ENCODE measurements around the gene IQSEC1.

IQSEC1 gene

DNA sequence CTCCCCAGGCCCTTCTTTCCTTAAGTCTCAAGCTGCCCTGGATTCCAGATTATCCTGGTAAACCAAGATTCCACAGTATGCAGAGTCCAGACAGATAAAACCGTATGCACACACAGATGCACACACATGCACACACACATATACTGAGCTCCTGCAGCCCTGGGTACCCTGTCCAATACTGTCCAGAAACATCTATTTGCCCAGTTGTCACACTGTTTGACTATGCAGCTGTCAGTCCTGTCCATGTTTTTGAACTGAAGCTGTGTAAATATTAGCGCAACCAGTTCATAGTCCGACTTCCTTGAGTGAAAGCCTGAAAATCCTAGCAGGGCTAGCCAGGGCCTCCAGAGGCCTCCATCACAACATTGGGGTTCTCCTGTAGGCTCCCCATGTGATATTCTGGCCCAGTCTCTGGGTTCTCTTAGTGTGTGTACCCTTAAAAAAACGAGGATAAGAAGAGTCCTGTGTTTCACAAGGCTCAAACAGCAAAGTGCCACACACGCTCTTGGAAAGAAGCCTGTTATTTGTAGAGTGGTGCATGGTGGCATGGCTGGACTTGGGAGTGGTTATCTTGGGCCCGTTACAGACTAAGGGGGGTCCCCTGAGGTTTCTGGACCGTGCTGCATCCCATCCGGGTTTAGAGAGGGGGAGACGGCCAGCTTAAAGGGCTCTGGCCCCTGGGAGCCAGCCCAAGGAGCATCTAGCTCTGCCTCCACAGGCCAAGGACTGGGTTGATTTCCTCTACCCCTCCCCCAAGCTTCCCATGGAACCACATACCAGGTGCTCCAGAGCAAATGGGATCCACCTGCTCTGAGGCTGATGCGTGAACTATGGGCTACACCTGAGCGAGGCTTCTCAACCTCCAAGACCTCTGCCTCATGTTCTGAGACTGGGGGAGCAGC is 108.3 kb downstream of the IQSEC1 start:
- DNase-seq: no peak

DNA sequence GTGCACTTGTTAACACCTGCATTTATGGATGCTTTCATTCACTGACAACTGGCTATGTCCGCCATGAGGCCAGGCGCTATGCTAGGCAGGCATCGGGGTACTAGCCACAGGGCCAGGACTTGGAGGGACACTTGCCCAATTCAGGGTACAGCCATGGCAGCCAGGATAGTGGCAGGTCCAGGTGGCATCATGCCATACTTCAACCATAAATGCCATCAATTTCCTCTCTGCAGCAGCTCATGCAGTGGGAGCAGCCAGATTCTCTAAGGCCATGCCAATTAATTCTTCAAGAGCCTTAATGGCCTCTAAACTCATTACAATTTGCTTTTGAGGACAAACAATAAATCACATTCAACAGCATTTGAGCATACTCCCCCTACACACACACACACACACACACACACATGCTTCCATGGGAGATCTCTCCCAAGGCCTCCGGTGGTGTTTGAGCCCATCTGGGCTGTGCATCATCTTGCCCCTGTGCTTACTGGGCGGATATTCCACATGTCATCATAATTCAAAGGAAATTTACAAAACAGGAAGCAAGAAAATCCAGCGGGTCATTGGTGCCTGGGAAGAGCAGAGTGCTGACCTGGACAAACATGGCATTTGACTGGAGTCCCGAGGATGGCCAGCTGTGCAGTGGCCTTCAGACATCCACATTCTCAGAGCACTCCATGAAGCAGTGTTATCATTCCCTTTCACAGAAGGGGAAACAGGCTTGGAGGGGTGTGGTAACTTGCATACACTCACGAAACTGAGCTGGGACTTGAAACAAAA is 109.1 kb downstream of the IQSEC1 start:
- DNase-seq: no peak

DNA sequence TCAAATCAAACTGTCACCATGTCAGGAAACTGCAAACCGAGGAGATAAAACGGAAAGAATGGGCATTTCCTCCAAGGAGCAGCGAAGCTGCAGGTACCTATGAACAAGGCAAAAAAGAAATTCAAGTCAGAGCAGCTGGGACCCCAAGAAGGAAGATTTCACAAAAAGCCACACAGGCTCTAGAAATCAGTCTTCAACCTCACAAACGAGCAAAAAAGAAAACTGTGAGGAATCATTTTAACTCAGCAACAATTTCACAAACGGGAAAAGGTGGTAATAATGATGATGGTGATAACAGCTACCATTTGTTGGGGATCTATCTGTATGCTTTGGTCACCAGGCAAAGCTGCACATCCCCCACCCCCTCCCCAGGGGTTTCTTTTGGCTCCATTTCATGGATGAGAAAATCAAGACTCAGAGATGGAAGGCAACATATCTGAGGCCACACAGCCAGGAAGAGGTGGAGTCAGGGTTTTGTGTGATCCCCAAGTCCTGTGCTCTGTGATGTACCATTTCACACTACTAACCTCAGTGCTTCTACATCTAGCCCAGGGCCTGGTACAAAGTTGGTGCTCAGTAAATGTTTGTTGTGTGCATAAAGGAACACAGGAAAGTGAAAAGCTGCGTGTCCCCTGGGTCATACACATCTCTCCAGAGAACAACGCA is 109.9 kb downstream of the IQSEC1 start:
- no peak for DNase-seq

DNA sequence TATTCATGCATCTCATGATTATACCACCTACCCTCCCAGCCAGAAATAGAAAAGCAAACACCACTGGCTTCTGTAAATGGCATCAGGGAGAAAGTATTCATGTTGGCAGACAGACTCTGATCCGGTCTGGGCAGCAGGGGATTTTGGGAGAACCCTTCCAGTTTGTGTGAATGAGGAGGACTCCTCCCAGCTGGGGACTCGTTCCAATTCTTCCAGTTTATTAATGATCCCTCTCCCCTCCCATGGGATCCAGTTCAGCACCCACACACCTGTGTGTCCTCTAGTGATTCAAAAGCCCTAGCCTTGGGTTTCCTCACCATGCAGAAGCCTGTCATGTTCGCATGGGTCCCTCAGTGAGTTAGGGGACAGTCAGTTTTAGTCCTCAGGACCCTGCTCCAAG is 110.9 kb downstream of the IQSEC1 start:
- no peak for DNase-seq

DNA sequence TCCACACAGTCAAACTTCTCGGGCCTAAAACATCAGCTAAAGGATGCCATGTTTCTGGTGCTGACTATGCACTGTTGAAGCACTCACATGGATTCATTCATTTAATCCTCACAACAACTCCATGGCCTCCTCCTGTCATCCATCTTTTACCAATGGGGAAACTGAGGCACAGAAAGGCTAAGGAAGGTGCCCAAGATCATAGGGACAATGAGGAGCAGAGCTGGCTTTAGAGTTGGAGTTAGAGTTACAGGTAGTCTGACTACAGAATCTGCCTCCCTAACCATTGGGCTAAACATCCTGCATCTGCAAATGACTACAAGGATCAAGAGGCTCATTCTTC is 111.6 kb downstream of the IQSEC1 start:
- no peak for DNase-seq

DNA sequence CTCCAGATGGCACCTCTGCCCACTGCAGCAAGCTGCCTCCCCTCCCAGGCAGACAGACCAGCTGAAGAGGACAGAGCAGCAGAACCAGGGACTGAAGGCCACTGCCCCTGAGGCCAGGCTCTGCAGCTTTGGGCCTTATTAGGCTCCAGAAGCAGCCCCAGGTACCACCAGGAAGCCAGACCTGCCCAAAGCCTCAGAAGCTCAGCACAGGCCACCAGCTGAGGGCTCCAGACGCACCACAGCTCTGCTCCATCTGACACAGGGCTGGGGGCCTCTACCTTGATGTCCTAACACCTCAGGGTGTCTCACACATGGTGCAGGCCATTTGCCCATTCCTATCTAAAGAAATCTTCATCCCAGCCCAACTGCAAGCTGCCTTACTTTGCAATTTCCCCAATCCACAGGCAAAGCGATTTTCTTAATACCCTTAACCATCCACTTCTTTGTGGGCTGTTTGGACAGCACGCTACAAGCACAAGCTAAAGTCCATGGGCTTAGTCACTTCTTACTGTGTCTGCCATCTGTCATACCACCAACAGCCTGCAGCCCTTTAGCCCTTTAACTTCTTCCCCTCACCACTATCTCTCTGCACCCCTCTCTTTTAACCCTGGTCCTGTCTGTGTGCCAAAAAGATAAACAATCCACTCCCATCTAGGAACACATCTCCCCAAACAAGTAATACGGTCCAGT is 112.1 kb downstream of the IQSEC1 start:
- no peak for DNase-seq

DNA sequence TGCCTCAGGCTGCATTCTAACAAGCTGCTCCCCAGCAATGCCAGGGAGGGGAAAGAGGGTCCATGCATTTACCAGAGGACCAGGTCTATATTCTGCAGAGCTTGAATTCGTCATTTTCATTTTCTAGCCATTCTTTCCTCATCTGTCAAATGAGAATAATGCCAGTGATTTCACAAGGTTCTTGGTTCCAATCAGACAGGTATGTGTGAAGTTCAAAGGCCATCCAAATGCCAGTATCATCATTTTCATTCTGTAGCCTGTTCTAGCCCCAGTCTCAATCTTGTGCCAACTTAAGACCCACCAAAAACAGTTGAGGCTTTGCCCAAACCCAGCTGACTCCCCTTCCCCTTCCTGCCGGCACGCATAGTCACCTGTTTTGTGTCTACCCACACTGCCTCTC is 112.7 kb downstream of the IQSEC1 start:
- no peak for DNase-seq

DNA sequence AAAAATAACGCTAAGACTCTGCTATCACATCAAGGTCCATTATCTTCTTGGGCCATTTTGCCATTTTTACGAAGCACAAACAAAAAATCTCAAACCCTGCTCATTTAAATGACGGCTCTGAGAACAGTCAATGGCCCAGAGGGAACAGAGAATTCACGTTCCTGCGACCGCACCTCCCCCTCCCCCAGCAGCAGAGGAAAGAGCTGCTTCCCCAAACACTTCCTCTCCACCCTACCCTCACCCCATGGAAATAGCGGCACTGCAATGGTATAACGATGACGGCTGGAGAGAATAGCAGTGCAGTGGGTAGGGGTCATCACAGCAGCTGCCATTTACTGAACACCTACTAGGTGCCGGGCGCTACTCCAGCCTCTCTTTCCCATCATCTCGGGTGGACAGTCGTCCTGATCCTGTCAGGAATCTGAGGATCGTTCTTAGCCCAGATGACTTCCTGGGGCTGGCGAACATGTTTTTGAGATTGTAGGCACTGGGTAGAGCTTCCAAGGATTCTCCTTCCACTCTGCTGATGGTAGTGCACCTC is 113.3 kb downstream of the IQSEC1 start:
- DNase-seq: no peak

DNA sequence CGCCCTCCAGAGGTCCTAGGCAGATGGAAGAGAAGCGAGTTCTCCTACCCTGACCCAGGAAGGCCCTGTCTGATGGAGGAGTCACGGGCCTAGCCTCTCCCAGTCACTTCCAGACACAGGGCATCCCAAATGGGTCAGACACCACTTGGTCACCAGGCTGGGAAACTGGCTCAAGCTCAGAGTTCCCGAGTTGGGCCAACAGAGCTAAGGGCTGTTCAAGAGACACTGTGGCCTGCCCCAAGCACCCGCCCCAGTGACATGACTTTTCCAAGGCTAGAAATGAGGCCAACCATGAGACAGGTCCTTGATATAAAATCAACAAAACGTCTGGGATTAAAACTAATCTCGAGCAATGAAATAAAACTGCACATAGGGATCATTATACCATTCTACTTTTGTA is 113.8 kb downstream of the IQSEC1 start:
- DNase-seq: no peak

DNA sequence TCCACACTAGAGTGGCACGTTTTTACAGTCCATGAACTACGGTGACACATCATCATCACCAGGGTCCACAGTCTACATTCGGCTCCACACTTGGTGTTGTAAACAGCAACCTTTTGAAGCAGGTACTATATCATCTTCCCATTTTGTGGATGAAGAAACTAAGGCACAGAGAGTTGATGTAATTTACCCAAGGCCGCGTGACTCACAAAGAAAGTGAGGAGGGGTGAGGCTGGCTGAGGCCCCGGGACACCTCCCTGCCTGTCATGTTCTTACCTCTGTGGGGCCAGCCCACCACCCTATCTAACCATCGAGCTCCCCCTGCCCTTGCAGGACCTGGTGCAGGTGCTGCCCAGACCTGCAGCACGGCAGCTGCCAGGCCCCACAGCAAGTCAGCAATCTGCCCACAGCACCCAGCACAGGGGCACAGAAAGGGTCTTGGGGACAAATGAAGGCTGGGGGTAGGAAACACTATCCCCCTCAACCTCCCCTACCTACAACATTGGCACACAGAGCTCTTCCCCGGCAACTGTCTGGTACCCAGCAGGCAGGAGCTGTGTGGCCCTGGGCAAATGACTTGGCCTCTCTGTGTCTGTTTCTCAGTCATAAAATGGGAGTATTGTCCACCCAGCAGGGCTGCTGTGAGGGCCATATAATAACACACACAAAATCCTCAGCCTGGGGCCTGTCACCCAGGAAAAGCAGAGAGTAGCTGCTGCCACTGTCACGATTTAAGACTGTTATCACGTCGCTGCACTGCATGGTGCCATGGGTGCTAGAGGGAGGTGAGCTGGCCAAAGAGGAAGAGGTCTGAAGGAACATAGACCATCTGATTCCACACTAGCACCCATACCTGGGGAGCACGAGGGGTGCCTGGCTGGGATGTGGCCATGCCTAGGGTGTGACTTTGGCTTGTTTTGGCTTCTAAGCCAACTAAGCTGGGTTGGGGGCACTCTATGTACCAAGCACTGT is 115.1 kb downstream of the IQSEC1 start:
- no peak for DNase-seq

DNA sequence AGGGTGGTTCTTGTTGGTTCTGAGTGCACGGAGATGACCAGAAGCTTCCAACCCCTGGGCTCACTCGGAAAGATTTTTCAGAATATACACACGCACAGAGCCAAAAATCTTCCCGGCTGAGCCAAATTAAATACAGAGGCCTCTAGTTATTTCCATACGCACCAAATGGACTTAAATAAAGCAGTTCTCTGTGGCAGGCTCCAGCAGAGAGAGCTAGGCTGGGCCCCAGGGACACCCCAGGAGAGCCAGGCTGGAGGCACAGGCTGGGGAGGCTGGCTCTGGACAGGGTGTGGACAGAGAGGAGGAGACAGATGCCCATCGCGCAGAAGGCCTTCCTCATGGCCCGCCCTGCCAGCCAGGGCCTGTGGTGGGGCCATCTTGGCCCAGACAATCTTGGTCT is 115.9 kb downstream of the IQSEC1 start:
- peak; percentile 76 for DNase-seq

DNA sequence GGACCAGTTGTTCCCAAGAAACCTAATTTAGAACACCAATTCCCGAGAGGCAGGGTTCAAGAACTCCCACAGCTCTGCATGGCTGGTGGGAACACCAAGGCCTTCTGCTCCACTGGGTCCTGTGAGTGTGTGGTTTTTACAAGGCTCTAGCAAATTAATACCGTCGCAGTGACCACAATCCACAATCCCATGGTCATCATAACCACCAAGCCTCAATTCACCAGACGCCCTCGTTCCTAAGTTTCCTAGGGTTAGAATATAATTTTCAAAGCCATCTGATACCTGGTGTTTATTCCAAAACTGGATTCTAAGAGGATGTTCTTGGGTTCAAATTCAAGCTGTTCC is 116.9 kb downstream of the IQSEC1 start:
- DNase-seq: no peak

DNA sequence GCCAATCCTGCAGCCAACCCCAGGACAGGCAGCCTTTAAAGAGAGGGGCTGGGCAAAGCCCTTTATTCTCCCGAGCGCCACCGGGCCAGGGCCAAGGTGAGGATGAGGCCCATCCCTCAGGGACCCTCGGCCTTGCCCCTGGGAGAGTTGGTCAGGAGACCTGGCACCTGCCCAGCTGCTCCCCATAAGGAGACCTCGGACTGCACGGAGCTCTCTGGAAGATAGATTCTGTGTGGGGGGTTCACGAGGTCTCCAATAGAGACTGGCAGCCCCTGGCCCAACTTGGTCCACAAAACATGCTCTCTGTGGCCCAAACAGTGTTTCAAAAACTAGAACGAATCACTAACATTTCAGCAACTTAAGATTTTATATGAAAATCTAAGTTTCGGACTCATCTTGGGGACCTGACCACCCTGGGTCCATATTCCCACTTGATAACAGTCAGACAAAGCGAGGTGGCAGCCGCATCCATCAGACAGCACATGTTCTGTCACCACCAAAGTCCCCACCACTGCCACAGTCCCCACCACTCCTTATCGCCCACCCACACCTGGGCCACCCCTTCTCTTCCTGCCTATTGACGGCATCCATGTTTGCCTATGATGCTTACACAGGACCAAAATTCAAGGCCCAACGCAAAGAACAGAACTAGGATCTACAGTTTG is 117.4 kb downstream of the IQSEC1 start:
- no peak for DNase-seq

DNA sequence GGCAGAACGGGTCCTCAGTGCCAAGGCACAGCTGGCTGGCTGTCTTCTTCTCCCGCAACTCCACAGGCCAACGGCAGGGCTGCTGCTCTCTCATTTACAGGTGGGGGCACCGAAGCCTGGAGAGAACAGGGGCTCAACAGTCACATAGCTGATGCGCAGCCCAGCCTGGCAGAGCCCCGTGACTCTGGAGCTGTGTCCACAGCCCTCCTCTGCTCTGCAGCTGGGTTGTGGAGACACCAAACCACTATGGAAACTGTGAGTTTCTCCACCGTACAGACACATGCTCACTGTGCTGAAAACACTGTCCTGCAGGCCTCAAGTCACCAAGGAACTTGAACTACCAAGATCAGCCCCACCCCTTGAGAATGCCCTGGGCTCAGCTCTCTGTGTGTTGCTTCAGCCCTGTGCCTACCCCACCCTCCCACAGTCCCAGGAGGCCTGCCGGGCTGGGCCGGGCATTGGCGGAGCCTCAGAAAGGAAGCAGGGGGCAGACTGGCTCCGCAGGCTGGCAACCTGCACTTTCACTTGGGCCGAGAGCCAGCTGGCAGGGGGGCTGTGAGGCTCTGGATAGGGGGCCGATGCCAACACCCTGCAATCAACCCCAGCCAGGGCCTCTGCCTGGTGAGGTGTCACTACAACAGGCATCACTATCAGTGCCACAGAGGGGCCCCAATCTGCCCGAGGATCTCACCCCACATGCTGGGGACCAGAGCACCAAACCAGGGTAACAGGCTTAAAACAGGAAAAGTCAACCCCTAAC is 118.2 kb downstream of the IQSEC1 start:
- peak; percentile 84 for DNase-seq

DNA sequence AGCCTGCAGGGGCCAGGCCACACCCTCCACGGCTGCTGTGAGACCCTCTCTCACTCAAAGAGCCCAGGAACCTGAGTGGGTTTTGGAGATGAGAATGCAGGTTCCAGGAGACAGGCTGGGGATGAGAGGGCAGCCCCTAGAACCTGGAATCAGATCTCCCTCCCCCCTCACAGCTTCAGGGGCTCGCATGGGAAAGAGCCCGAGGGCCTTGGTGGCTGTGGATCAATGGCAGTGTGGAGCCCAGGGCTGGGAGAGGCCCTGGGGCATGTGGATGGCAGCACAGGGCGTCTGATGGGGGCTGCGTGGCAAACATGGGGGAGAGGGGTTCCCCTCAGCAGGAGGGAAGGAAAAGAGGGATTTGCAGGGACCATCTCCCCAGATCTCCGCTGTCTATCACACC is 119.0 kb downstream of the IQSEC1 start:
- DNase-seq: no peak

DNA sequence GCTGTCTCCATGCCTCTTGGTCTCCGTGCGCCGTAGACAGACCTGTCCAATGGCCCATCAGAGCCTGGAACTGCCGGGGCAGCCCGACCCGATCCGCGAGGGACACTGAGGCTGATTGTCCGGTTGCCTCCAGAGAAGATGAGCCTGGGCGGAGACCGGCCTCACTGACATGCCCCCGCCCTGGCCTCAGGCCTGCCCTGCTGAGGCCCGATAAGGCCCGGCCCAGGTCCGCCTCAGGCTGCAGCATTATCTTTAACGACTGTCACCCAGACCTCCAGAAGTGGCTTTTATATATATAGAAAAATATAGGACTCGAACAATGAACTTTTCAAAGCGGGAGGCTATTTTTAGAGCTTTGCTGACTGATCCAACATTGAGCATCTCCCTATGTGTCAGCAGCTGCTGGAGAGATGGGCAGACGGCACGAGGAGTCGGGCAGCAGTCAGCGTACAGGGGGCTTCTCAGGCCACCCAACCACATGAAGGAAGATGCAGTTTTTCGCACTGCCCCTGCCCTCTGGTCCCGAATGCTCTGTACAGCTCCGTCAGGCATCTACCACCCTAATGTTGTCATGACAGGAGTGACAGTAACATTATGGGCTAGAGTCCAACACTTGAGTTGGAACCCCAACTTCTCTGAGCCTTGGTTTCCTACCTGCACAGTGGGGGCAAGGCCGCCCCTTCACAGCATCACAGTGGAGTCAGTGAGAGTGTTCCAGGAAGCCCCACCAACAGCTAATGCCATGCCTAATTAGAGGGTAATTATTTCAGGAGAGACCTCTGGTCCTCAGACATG is 119.8 kb downstream of the IQSEC1 start:
- DNase-seq: no peak

DNA sequence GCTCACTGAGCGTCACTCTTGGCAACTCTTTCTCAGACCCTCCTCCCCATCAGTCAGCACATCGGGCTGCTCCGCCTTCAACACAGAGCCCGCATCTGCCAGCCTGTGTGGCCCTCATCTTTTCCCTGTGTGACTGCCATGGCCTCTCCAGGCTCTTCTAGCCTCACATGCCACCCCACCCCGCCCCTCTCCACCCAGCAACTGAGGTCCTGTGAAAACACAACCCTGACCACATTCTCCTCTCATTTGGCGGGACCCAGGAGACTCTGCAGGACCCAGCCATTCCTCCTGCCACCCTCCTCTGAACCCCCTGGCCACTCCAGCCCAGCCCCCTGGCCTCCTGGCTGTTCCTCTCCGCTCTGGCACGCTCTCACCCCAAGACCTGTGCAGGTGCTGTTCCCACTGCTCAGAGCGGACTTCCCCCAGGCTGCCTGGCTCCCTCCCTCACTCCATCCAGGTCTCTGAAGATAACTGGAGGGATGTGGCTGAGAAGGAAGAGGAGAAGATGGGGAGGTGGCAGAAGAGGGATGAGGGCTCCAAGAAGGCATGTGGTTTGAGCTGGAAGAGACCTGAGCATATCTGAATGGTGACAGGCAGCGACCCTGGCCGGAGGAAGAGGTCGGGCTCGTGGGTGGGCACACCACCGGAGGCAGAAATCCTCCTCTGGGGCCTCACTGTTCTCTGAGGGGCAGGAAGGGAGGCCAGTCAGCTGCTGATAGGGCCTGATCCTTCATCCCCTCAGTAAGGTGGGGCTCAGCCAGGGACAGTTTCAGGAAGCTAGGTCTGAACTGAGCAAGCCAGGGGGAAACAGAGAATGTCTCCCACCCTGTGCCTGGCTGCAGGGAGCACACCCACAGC is 120.7 kb downstream of the IQSEC1 start:
- DNase-seq: no peak

DNA sequence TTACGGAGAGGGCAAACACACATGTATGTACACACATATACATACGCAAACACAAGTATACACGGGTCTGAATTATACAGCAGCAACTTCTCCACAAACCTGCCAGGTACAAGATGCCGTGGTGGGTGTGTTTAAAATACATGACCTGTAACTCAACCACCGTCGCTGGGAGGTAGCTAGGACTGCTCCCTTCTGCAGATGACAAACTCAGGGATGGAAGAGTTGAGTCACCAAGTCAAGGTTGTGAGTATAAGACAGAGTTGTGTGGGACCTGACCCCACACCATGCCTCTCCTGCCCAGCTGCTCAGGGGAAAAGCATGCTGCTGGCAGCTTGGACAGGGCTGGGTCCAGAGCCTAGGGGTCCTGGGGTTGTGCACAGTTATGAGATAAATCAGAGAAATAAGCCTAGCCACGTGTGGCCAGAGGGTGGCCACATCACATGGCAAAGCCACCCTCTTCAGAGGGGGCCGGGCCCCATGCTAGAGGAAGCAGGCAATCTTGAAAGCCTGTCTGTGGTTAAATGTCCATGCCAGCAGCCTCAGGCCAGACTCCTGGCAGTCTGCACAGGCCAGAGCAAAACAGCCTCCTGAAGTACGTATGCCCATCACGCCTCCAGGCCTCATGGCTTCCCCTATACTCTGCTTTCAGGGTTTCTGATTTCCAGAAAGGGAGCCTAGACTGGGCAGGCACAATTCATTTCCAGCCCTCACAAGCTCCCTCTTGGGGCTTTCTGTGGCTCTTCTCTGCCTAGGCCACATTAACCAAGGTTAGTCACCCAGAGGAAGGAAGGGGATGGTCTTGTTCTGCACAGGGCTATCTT is 124.1 kb downstream of the IQSEC1 start:
- DNase-seq: no peak

All from right forelimb (tissue), 1 donor.